Measurements from ENCODE around the gene TANGO2. TPM values are rescaled to one million over a fixed set of nuclear protein-coding genes. Genes with fewer than 3 reads are reported as not detected.

Gene TANGO2
- total and polyA plus RNA-seq, 9 of the 15 experiments (the other 6 are each of a cell fraction or from before 2014, with no cell fraction given) = 15.5 to 94.9 (median 70.1) TPM

- TF ChIP-seq CREB5 (CRISPR knock-in tag; IDR thresholded peaks at IDR 0.05) (no peak), POLR2AphosphoS5 (IDR thresholded peaks at IDR 0.05; ENCODE audit: control insufficient read depth, insufficient read depth, low read depth, low read length) (no peak), ZSCAN29 (IDR thresholded peaks at IDR 0.05) (peak; percentile 39; the same call in 1 of the 2 replicates), NR4A1 (CRISPR knock-in tag; IDR thresholded peaks at IDR 0.05) (0 out of 2 replicates have a peak, but pooled peaks have one; percentile 35), NR4A1 (tag; IDR thresholded peaks at IDR 0.05) (no peak), SIX5 (IDR thresholded peaks at IDR 0.05; ENCODE audit: borderline replicate concordance in 1 of 2, insufficient read depth in 1 of 2, low read depth in 1 of 2, low read length in 2 of 2) (0 out of 4 replicates have a peak, but pooled peaks of 1 of the 2 experiments have one; percentile 8), ZKSCAN1 (IDR thresholded peaks at IDR 0.05; ENCODE audit: low read depth, low read length) (0 out of 2 replicates have a peak, but pooled peaks have one; percentile 38), ZNF76 (CRISPR knock-in tag; IDR thresholded peaks at IDR 0.05; ENCODE audit: borderline replicate concordance) (no peak), MXD1 (CRISPR knock-in tag; IDR thresholded peaks at IDR 0.05; ENCODE audit: borderline replicate concordance, poor library complexity, severe bottlenecking) (no peak), BRF1 (IDR thresholded peaks at IDR 0.05; ENCODE audit: borderline replicate concordance, extremely low read depth, insufficient read length) (no peak), CHD7 (IDR thresholded peaks at IDR 0.05; ENCODE audit: low read depth, low read length) (no peak), GTF2A2 (tag; IDR thresholded peaks at IDR 0.05) (no peak)
These were observed 12.5 kb upstream of the TANGO2 start (continued) for GRCh38 chr22:20008221-20008995.

All from K562 (cell line).